H9 (cell line): Measurements from ENCODE around the gene STK32C. TPM values are rescaled to one million over a fixed set of nuclear protein-coding genes. Genes with fewer than 3 reads are reported as not detected.

Experiments
- DNase-seq: peaks from one replicate; pipeline ENCODE4 v3.0.0-alpha.2; 2017
- H2AFZ ChIP-seq: one replicate; pipeline ENCODE4 v1.6.1; 2013; ENCODE audit warnings: mild to moderate bottlenecking, low read length, control low read depth, moderate library complexity
- H2AK5ac ChIP-seq: 2 replicates; pipeline ENCODE4 v1.6.1; 2013; ENCODE audit warnings: low read length, control low read depth, mixed read lengths; ENCODE audit not compliant: insufficient read length
- H2BK120ac ChIP-seq: one replicate; pipeline ENCODE4 v1.6.1; 2013; ENCODE audit warnings: low read depth, mild to moderate bottlenecking, low read length, control low read depth, inconsistent platforms; ENCODE audit not compliant: poor library complexity, severe bottlenecking
- H2BK12ac ChIP-seq: 2 replicates; pipeline ENCODE4 v1.6.1; 2013; ENCODE audit warnings: low read length, control low read depth, mixed read lengths, low read depth; ENCODE audit not compliant: insufficient read length
- H2BK15ac ChIP-seq: 2 replicates; pipeline ENCODE4 v1.6.1; 2013; ENCODE audit warnings: low read depth, low read length, control low read depth
- H2BK20ac ChIP-seq: one replicate; pipeline ENCODE4 v1.6.1; 2013; ENCODE audit warnings: low read depth, mild to moderate bottlenecking, low read length, control low read depth, inconsistent platforms; ENCODE audit not compliant: poor library complexity, severe bottlenecking
- H2BK5ac ChIP-seq: 2 replicates; pipeline ENCODE4 v1.6.1; 2013; ENCODE audit warnings: low read length, control low read depth, mixed read lengths; ENCODE audit not compliant: insufficient read length
- H3K14ac ChIP-seq: 2 replicates; pipeline ENCODE4 v1.6.1; 2013; ENCODE audit warnings: low read length, control low read depth; ENCODE audit not compliant: insufficient read depth
- H3K18ac ChIP-seq: 2 replicates; pipeline ENCODE4 v1.6.1; 2013; ENCODE audit warnings: low read depth, mild to moderate bottlenecking, mixed read lengths, low read length, control low read depth; ENCODE audit not compliant: insufficient read length
- H3K23ac ChIP-seq: 2 replicates; pipeline ENCODE4 v1.6.1; 2013; ENCODE audit warnings: low read length, control low read depth, mixed read lengths, low read depth; ENCODE audit not compliant: insufficient read length
- H3K23me2 ChIP-seq: 2 replicates; pipeline ENCODE4 v1.6.1; 2013; ENCODE audit warnings: low read depth, mild to moderate bottlenecking, mixed read lengths, low read length, control low read depth; ENCODE audit not compliant: insufficient read length, poor library complexity, severe bottlenecking
- H3K27ac ChIP-seq: 2 replicates; pipeline ENCODE4 v1.5.1; 2013; ENCODE audit warnings: low read length, control low read depth, mixed read lengths, low read depth; ENCODE audit not compliant: insufficient read length
- H3K27me3 ChIP-seq: 2 replicates; pipeline ENCODE4 v1.6.1; 2013; ENCODE audit warnings: low read length, control low read depth, inconsistent platforms; ENCODE audit not compliant: insufficient read depth
- H3K4ac ChIP-seq: 2 replicates; pipeline ENCODE4 v1.6.1; 2013; ENCODE audit warnings: low read depth, mild to moderate bottlenecking, control low read depth, inconsistent platforms, low read length, moderate library complexity
- H3K4me1 ChIP-seq: 2 replicates; pipeline ENCODE4 v1.6.1; 2013; ENCODE audit warnings: low read length, control low read depth, inconsistent platforms; ENCODE audit not compliant: insufficient read depth
- H3K4me2 ChIP-seq: 2 replicates; pipeline ENCODE4 v1.6.1; 2013; ENCODE audit warnings: low read length, control low read depth, mixed read lengths; ENCODE audit not compliant: insufficient read length, insufficient read depth
- H3K56ac ChIP-seq: 2 replicates; pipeline ENCODE4 v1.6.1; 2013; ENCODE audit warnings: low read depth, mild to moderate bottlenecking, mixed read lengths, low read length, control low read depth; ENCODE audit not compliant: insufficient read length
- H3K79me1 ChIP-seq: 2 replicates; pipeline ENCODE4 v1.6.1; 2013; ENCODE audit warnings: low read depth, mild to moderate bottlenecking, moderate library complexity, low read length, control low read depth, inconsistent platforms; ENCODE audit not compliant: insufficient read depth, poor library complexity, severe bottlenecking
- H3K79me2 ChIP-seq: 2 replicates; pipeline ENCODE4 v1.6.1; 2013; ENCODE audit warnings: low read length, control low read depth, inconsistent platforms; ENCODE audit not compliant: insufficient read depth
- H3K9ac ChIP-seq: 2 replicates; pipeline ENCODE4 v1.6.1; 2013; ENCODE audit warnings: low read length, control low read depth, mixed read lengths; ENCODE audit not compliant: insufficient read length; ENCODE audit errors: extremely low read depth
- H3K9me3 ChIP-seq: one replicate; pipeline ENCODE4 v1.6.1; 2013; ENCODE audit warnings: low read depth, low read length, inconsistent platforms; ENCODE audit not compliant: control insufficient read depth
- H3T11ph ChIP-seq: one replicate; pipeline ENCODE4 v1.6.1; 2013; ENCODE audit warnings: mild to moderate bottlenecking, low read length, control low read depth, inconsistent platforms
- H4K20me1 ChIP-seq: one replicate; pipeline ENCODE4 v1.6.1; 2013; ENCODE audit not compliant: control insufficient read depth, insufficient read length, insufficient read depth
- H4K5ac ChIP-seq: 2 replicates; pipeline ENCODE4 v1.6.1; 2013; ENCODE audit warnings: low read depth, mild to moderate bottlenecking, mixed read lengths, low read length, control low read depth; ENCODE audit not compliant: insufficient read length
- H4K8ac ChIP-seq: replicated peaks from 2 replicates; pipeline ENCODE4 v1.6.1; 2013; ENCODE audit warnings: low read length, control low read depth, mixed read lengths, low read depth; ENCODE audit not compliant: insufficient read length
- H4K91ac ChIP-seq: 2 replicates; pipeline ENCODE4 v1.6.1; 2013; ENCODE audit warnings: low read depth, mild to moderate bottlenecking, moderate library complexity, mixed read lengths, low read length, control low read depth; ENCODE audit not compliant: insufficient read length
- H3K27ac Mint-ChIP-seq, 3 experiments: 2 replicates in 2 of 3; 3 replicates in 1 of 3; pipeline ENCODE4 v1.8.0; 2020 to 2021; ENCODE audit warnings: mixed read lengths in 3 of 3, mild to moderate bottlenecking in 1 of 3, moderate library complexity in 1 of 3
- H3K27me3 Mint-ChIP-seq: 2 replicates; pipeline ENCODE4 v1.8.0; 2021; ENCODE audit warnings: low read depth, mild to moderate bottlenecking, moderate library complexity, mixed read lengths
- H3K36me3 Mint-ChIP-seq, 3 experiments: 2 replicates in 2 of 3; 3 replicates in 1 of 3; pipeline ENCODE4 v1.8.0; 2020 to 2021; ENCODE audit warnings: low read depth in 3 of 3, mixed read lengths in 3 of 3; ENCODE audit not compliant: insufficient read depth in 1 of 3
- H3K4me1 Mint-ChIP-seq, 2 experiments: 2 replicates each; pipeline ENCODE4 v1.8.0; 2020; ENCODE audit warnings: mixed read lengths in 2 of 2
- H3K4me3 Mint-ChIP-seq, 2 experiments: 2 replicates in 1 of 2; 3 replicates in 1 of 2; pipeline ENCODE4 v1.8.0; 2020 to 2021; ENCODE audit warnings: mild to moderate bottlenecking in 2 of 2, mixed read lengths in 2 of 2, moderate library complexity in 1 of 2
- H3K9me3 Mint-ChIP-seq, 2 experiments: 2 replicates in 1 of 2; 3 replicates in 1 of 2; pipeline ENCODE4 v1.8.0; 2020; ENCODE audit warnings: mild to moderate bottlenecking in 2 of 2, mixed read lengths in 2 of 2, moderate library complexity in 1 of 2
- WGBS: extraction: QIAGEN DNeasy Blood & Tissue Kit; methylation state at CpG from one replicate; pipeline ENCODE4 v1.1.7; 2013; ENCODE audit warnings: missing lambda C conversion rate, low lambda C conversion rate, mixed read lengths; ENCODE audit not compliant: insufficient read length; ENCODE audit errors: extremely low coverage; 5-methylcytosine and 5-hydroxymethylcytosine counted together
- total RNA-seq: library from RNA; stranded (reverse); gene quantifications from 2 replicates; pipeline ENCODE4 v1.2.1, GENCODE V29; 2021
- TF ChIP-seq, protein P1 (sequence below): fragments of 200-600 bp; sonication (generic); conservative IDR thresholded peaks from 3 replicates; pipeline ENCODE4 v1.8.0; 2021; ENCODE audit warnings: antibody characterized with exemption, mild to moderate bottlenecking

The STK32C gene
- total RNA-seq, 1 experiment from 2014 or later, result 11.3 TPM

GRCh38 chr10:132347211-132347930 is 39.6 kb upstream of the STK32C start:
- H2AFZ ChIP-seq, result no peak overlapping the region
- no peaks in the 10 kb centered on the region; a peak in 1 of 5 replicates for H3K9me3 Mint-ChIP-seq
- H3K27ac ChIP-seq, result no peak overlapping the region
- no peak overlapping the region for H2BK5ac ChIP-seq
- H2BK15ac ChIP-seq, result no peak overlapping the region
- H3K18ac ChIP-seq, result no peak overlapping the region
- no peak overlapping the region for H3K56ac ChIP-seq
- TF ChIP-seq, protein P1, sequence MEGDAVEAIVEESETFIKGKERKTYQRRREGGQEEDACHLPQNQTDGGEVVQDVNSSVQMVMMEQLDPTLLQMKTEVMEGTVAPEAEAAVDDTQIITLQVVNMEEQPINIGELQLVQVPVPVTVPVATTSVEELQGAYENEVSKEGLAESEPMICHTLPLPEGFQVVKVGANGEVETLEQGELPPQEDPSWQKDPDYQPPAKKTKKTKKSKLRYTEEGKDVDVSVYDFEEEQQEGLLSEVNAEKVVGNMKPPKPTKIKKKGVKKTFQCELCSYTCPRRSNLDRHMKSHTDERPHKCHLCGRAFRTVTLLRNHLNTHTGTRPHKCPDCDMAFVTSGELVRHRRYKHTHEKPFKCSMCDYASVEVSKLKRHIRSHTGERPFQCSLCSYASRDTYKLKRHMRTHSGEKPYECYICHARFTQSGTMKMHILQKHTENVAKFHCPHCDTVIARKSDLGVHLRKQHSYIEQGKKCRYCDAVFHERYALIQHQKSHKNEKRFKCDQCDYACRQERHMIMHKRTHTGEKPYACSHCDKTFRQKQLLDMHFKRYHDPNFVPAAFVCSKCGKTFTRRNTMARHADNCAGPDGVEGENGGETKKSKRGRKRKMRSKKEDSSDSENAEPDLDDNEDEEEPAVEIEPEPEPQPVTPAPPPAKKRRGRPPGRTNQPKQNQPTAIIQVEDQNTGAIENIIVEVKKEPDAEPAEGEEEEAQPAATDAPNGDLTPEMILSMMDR, result no peak
- no peak overlapping the region for H3K4ac ChIP-seq
- H4K91ac ChIP-seq, result no peak overlapping the region
- no peaks in the 10 kb centered on the region for H3K79me1 ChIP-seq
- H3K4me2 ChIP-seq, result no peak overlapping the region
- no peak overlapping the region for H2BK12ac ChIP-seq
- WGBS, result no CpG with 5 or more reads among the region's 23 CpGs
- H4K20me1 ChIP-seq, result no peaks in the 10 kb centered on the region
- peaks cover 0 to 3% (median 0%) of the 10 kb centered on the region in 3 experiments; a peak in 2 of 7 replicates for H3K36me3 Mint-ChIP-seq
- H3K4me3 Mint-ChIP-seq, result no peak overlapping the region
- H3K4me1 ChIP-seq, result no peaks in the 10 kb centered on the region
- no peak for DNase-seq
- no peak overlapping the region for H2AK5ac ChIP-seq
- H3K4me1 Mint-ChIP-seq, result peaks cover 4 to 9% of the 10 kb centered on the region in 2 experiments; a peak in 3 of 4 replicates
- no peak overlapping the region for H3K9ac ChIP-seq
- H2BK20ac ChIP-seq, result no peak overlapping the region
- H4K8ac ChIP-seq, result no peak overlapping the region
- H3K27me3 Mint-ChIP-seq, result peaks cover 5% of the 10 kb centered on the region
- H3K9me3 ChIP-seq, result no peaks in the 10 kb centered on the region
- no peak overlapping the region for H3K23ac ChIP-seq
- no peak overlapping the region for H2BK120ac ChIP-seq
- H3K79me2 ChIP-seq, result no peaks in the 10 kb centered on the region
- H4K5ac ChIP-seq, result no peak overlapping the region
- no peak overlapping the region for H3K14ac ChIP-seq
- no peaks in the 10 kb centered on the region for H3K23me2 ChIP-seq
- H3K27ac Mint-ChIP-seq, result peak overlapping the region in 1 of 3 experiments; percentile 81; a peak in 2 of 7 replicates
- H3K27me3 ChIP-seq, result no peaks in the 10 kb centered on the region
- H3T11ph ChIP-seq, result no peak overlapping the region
